ENCODE measurements around the gene PEX3. TPM values are rescaled to one million over a fixed set of nuclear protein-coding genes. Genes with fewer than 3 reads are reported as not detected.

The PEX3 gene
- total RNA-seq, 1 experiment from 2014 or later: 17.9 TPM

DNA sequence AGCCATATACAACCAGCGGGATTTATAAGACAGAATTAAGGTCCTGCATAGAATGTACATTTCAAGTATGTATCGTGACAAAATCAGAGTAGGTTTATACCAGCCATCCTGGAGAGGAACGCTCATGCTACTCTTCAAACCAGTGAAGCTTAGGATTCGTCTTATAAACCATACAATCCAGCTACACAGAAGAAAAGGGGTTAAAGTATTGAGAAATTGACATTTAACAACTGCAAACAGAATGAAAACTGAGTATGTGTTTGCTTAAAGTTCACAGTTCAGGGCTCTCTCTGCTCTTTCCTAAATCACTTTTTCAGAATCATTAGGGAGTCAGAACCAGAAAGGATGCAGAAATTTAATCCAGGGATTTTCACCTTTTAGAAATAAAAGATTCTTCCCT, 18.0 kb upstream of the PEX3 start:
- no peak overlapping the region for H2BK15ac ChIP-seq (ENCODE audit: low read depth, low read length)
- no peaks in the 10 kb centered on the region for H3K9me3 ChIP-seq (ENCODE audit: control insufficient read depth, low read depth, low read length)
- H4K5ac ChIP-seq (ENCODE audit: insufficient read length, low read depth, low read length): no peak overlapping the region
- no peak overlapping the region for H4K8ac ChIP-seq (replicated peaks; ENCODE audit: insufficient read length, low read depth, low read length)
- H3K18ac ChIP-seq (ENCODE audit: insufficient read length, low read depth, low read length): no peak overlapping the region
- no peaks in the 10 kb centered on the region for H3K79me2 ChIP-seq (ENCODE audit: insufficient read depth, low read length)
- no peak overlapping the region for H3K4me3 Mint-ChIP-seq
- no peak overlapping the region for H3K23ac ChIP-seq (ENCODE audit: insufficient read length, low read depth, low read length)
- no peak overlapping the region for H3K4me2 ChIP-seq (ENCODE audit: insufficient read depth, insufficient read length, low read length)
- no peak overlapping the region for H4K91ac ChIP-seq (ENCODE audit: insufficient read length, low read depth, low read length)
- no peaks in the 10 kb centered on the region for H3K27me3 ChIP-seq (ENCODE audit: insufficient read depth, low read length)
- no peaks in the 10 kb centered on the region for H3K4me1 ChIP-seq (ENCODE audit: insufficient read depth, low read length)
- no peaks in the 10 kb centered on the region for H3K23me2 ChIP-seq (ENCODE audit: insufficient read length, low read depth, low read length, poor library complexity, severe bottlenecking)
- no peak overlapping the region for H3K27ac Mint-ChIP-seq
- H3T11ph ChIP-seq (ENCODE audit: low read length): no peak overlapping the region
- H2BK12ac ChIP-seq (ENCODE audit: insufficient read length, low read depth, low read length): no peak overlapping the region
- H2AK5ac ChIP-seq (ENCODE audit: insufficient read length, low read length): no peak overlapping the region
- no peak overlapping the region for H3K56ac ChIP-seq (ENCODE audit: insufficient read length, low read depth, low read length)
- no peak overlapping the region for H2BK120ac ChIP-seq (ENCODE audit: low read depth, low read length, poor library complexity, severe bottlenecking)
- H3K36me3 Mint-ChIP-seq (ENCODE audit: insufficient read depth in 1 of 3, low read depth in 3 of 3): peaks cover 8 to 29% (median 18%) of the 10 kb centered on the region in 3 experiments; a peak in 6 of 7 replicates
- no peak overlapping the region for H2BK20ac ChIP-seq (ENCODE audit: low read depth, low read length, poor library complexity, severe bottlenecking)
- no peaks in the 10 kb centered on the region for H4K20me1 ChIP-seq (ENCODE audit: control insufficient read depth, insufficient read depth, insufficient read length)
- no CpG with 5 or more reads among the region's 4 CpGs for WGBS (ENCODE audit: extremely low coverage, insufficient read length, low lambda C conversion rate)
- no peaks in the 10 kb centered on the region for H3K4me1 Mint-ChIP-seq
- no peak overlapping the region for H2BK5ac ChIP-seq (ENCODE audit: insufficient read length, low read length)
- DNase-seq: no peak
- H3K9ac ChIP-seq (ENCODE audit: extremely low read depth, insufficient read length, low read length): no peak overlapping the region
- H3K4ac ChIP-seq (ENCODE audit: low read depth, low read length): no peak overlapping the region
- TF ChIP-seq, protein P1, sequence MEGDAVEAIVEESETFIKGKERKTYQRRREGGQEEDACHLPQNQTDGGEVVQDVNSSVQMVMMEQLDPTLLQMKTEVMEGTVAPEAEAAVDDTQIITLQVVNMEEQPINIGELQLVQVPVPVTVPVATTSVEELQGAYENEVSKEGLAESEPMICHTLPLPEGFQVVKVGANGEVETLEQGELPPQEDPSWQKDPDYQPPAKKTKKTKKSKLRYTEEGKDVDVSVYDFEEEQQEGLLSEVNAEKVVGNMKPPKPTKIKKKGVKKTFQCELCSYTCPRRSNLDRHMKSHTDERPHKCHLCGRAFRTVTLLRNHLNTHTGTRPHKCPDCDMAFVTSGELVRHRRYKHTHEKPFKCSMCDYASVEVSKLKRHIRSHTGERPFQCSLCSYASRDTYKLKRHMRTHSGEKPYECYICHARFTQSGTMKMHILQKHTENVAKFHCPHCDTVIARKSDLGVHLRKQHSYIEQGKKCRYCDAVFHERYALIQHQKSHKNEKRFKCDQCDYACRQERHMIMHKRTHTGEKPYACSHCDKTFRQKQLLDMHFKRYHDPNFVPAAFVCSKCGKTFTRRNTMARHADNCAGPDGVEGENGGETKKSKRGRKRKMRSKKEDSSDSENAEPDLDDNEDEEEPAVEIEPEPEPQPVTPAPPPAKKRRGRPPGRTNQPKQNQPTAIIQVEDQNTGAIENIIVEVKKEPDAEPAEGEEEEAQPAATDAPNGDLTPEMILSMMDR (conservative IDR thresholded peaks at IDR 0.05): no peak
- no peaks in the 10 kb centered on the region for H3K79me1 ChIP-seq (ENCODE audit: insufficient read depth, low read depth, low read length, poor library complexity, severe bottlenecking)
- no peaks in the 10 kb centered on the region for H3K27me3 Mint-ChIP-seq (ENCODE audit: low read depth)
- H3K14ac ChIP-seq (ENCODE audit: insufficient read depth, low read length): no peak overlapping the region
- no peaks in the 10 kb centered on the region for H3K9me3 Mint-ChIP-seq
- H2AFZ ChIP-seq (ENCODE audit: low read length): no peak overlapping the region
- H3K27ac ChIP-seq (ENCODE audit: insufficient read length, low read depth, low read length): no peak overlapping the region
